ENCODE data around the gene CELSR2.
A peak's percentile ranks its signal among the peaks of the same experiment; 100 is the strongest.

The CELSR2 gene

GRCh38 chr1:109248444-109248796 is 919 bp upstream of the CELSR2 start:
- Histone ChIP-seq H3K4me2 (no peak overlapping the region), H3K36me3 (ENCODE audit: insufficient read depth) (no peaks in the 10 kb centered on the region), H3K4me3 (IDR thresholded peaks at IDR 0.05; ENCODE audit: insufficient read depth, low read depth, low read length) (no peak overlapping the region), H3K9ac (no peak overlapping the region), H3K79me2 (ENCODE audit: insufficient read depth, low read depth) (no peaks in the 10 kb centered on the region), H3K4me1 (ENCODE audit: low read depth, poor library complexity, severe bottlenecking) (peaks cover 10% of the 10 kb centered on the region), H3K27me3 (ENCODE audit: insufficient read depth, low read depth) (no peaks in the 10 kb centered on the region), H2AFZ (ENCODE audit: low read depth) (peak overlapping the region; percentile 75; the same call in 1 of the 2 replicates), H4K20me1 (ENCODE audit: insufficient read depth) (no peaks in the 10 kb centered on the region), H3K27ac (no peak overlapping the region)
- no peak for TF ChIP-seq CTCF (conservative IDR thresholded peaks at IDR 0.05; ENCODE audit: low read depth, low read length)

GRCh38 chr1:109249654-109250401 is 489 bp downstream of the CELSR2 start:
- Histone ChIP-seq H3K79me2 (ENCODE audit: insufficient read depth, low read depth) (no peaks in the 10 kb centered on the region), H2AFZ (ENCODE audit: low read depth) (peak overlapping the region; percentile 74), H3K36me3 (ENCODE audit: insufficient read depth) (no peaks in the 10 kb centered on the region), H3K9ac (peak overlapping the region; percentile 25; the same call in 1 of the 2 replicates), H3K4me1 (ENCODE audit: low read depth, poor library complexity, severe bottlenecking) (peaks cover 10% of the 10 kb centered on the region), H3K4me3 (IDR thresholded peaks at IDR 0.05; ENCODE audit: insufficient read depth, low read depth, low read length) (peak overlapping the region; percentile 44), H3K4me2 (peak overlapping the region; percentile 61), H3K27ac (no peak overlapping the region), H4K20me1 (ENCODE audit: insufficient read depth) (no peaks in the 10 kb centered on the region), H3K27me3 (ENCODE audit: insufficient read depth, low read depth) (no peaks in the 10 kb centered on the region)
- TF ChIP-seq CTCF (conservative IDR thresholded peaks at IDR 0.05; ENCODE audit: low read depth, low read length): no peak

- no peak overlapping the region for H3K27ac ChIP-seq
- H3K36me3 ChIP-seq (ENCODE audit: insufficient read depth): no peaks in the 10 kb centered on the region
- TF ChIP-seq CTCF (conservative IDR thresholded peaks at IDR 0.05; ENCODE audit: low read depth, low read length): no peak
- H4K20me1 ChIP-seq (ENCODE audit: insufficient read depth): no peaks in the 10 kb centered on the region
- no peaks in the 10 kb centered on the region for H3K79me2 ChIP-seq (ENCODE audit: insufficient read depth, low read depth)
- H3K4me2 ChIP-seq: peak overlapping the region; percentile 61
- H2AFZ ChIP-seq (ENCODE audit: low read depth): peak overlapping the region; percentile 74; the same call in 1 of the 2 replicates
- no peak overlapping the region; the same call in 1 of the 2 replicates for H3K9ac ChIP-seq
- no peaks in the 10 kb centered on the region for H3K27me3 ChIP-seq (ENCODE audit: insufficient read depth, low read depth)
- peaks cover 10% of the 10 kb centered on the region for H3K4me1 ChIP-seq (ENCODE audit: low read depth, poor library complexity, severe bottlenecking)
- peak overlapping the region; percentile 44 for H3K4me3 ChIP-seq (IDR thresholded peaks at IDR 0.05; ENCODE audit: insufficient read depth, low read depth, low read length)
Measured at GRCh38 chr1:109250454-109251276, 1.3 kb downstream of the CELSR2 start.

GRCh38 chr1:109251277-109252166 is 2.2 kb downstream of the CELSR2 start:
- Histone ChIP-seq H3K27ac (no peak overlapping the region), H3K36me3 (ENCODE audit: insufficient read depth) (no peaks in the 10 kb centered on the region), H3K79me2 (ENCODE audit: insufficient read depth, low read depth) (no peaks in the 10 kb centered on the region), H3K4me1 (ENCODE audit: low read depth, poor library complexity, severe bottlenecking) (peaks cover 10% of the 10 kb centered on the region), H4K20me1 (ENCODE audit: insufficient read depth) (no peaks in the 10 kb centered on the region), H3K9ac (no peak overlapping the region), H3K4me2 (no peak overlapping the region), H2AFZ (ENCODE audit: low read depth) (no peak overlapping the region), H3K4me3 (IDR thresholded peaks at IDR 0.05; ENCODE audit: insufficient read depth, low read depth, low read length) (no peak overlapping the region), H3K27me3 (ENCODE audit: insufficient read depth, low read depth) (no peaks in the 10 kb centered on the region)
- TF ChIP-seq CTCF (conservative IDR thresholded peaks at IDR 0.05; ENCODE audit: low read depth, low read length): no peak
